GM12892 (cell line): Measurements from ENCODE around the gene FAM120A.

Source experiments
- POLR2AphosphoS5 ChIP-seq: IDR thresholded peaks from 2 replicates; pipeline ENCODE4 v1.6.1; 2011; ENCODE audit warnings: low read depth, low read length, control low read depth
- TAF1 ChIP-seq: IDR thresholded peaks from 2 replicates; pipeline ENCODE4 v1.6.1; 2011; ENCODE audit warnings: low read depth, mild to moderate bottlenecking, control low read depth, low read length, borderline replicate concordance

- TF ChIP-seq TAF1 (no peak), POLR2AphosphoS5 (no peak)
Observed at GRCh38 chr9:93597142-93597706, 145.7 kb downstream of the FAM120A start.
